Upper lobe of left lung (tissue), 6 donors: ENCODE measurements around the gene POLQ. TPM values are rescaled to one million over a fixed set of nuclear protein-coding genes. Genes with fewer than 3 reads are reported as not detected.
"Not testable (repeated sequence)": the region's sequence is repeated elsewhere in the genome, so short reads cannot be mapped to it uniquely, and the experiment has no call there.

ENCODE experiments used
- ATAC-seq, 2 donors: fragments of 200-7000 bp; cut with Tn5 transposase; one replicate each; pipeline ENCODE4 v1.9.1; 2022; ENCODE audit warnings: mild to moderate bottlenecking in 2 of 2, moderate library complexity in 2 of 2; ENCODE audit not compliant: low FRiP score in 2 of 2
- DNase-seq, 2 donors: peaks; one replicate each; pipeline ENCODE4 v3.0.0-alpha.2; 2019 to 2020
- H3K27ac ChIP-seq, 4 donors: fragments of 200-600 bp; sonication (generic); one replicate each; pipeline ENCODE4 v1.5.1; 2016 to 2019
- H3K27me3 ChIP-seq, 4 donors: fragments of 200-600 bp; sonication (generic); one replicate each; pipeline ENCODE4 v1.5.1; 2017 to 2019
- H3K36me3 ChIP-seq, 4 donors: fragments of 200-600 bp; sonication (generic); one replicate each; pipeline ENCODE4 v1.5.1; 2016 to 2019
- H3K4me1 ChIP-seq, 4 donors: fragments of 200-600 bp; sonication (generic); one replicate each; pipeline ENCODE4 v1.5.1; 2018 to 2019
- H3K4me3 ChIP-seq, 4 donors: fragments of 200-600 bp; sonication (generic); one replicate each; pipeline ENCODE4 v1.5.1; 2017 to 2019; ENCODE audit warnings: mild to moderate bottlenecking in 2 of 4, moderate library complexity in 1 of 4
- H3K9me3 ChIP-seq, 4 donors: fragments of 200-600 bp; sonication (generic); one replicate each; pipeline ENCODE4 v1.5.1; 2018 to 2019
- CTCF ChIP-seq, 6 experiments: fragments of 450-650 bp in 4 of 6; fragments of 200-600 bp in 2 of 6; sonication (generic) in 2 of 6; IDR thresholded peaks; one replicate each; pipeline ENCODE4 v1.5.1; 2016 to 2019; ENCODE audit warnings: antibody characterized with exemption in 6 of 6
- EP300 ChIP-seq, 4 donors: sonication (generic); formaldehyde crosslinking; IDR thresholded peaks; one replicate each; pipeline ENCODE4 v1.5.1; 2017; ENCODE audit warnings: antibody characterized with exemption in 4 of 4, control low read depth in 2 of 4
- POLR2A ChIP-seq, 4 donors: fragments of 450-650 bp; IDR thresholded peaks; one replicate each; pipeline ENCODE4 v1.5.1; 2016 to 2017; ENCODE audit warnings: antibody characterized with exemption in 4 of 4, mild to moderate bottlenecking in 2 of 4
- POLR2AphosphoS5 ChIP-seq, 2 donors: sonication (generic); formaldehyde crosslinking; IDR thresholded peaks; one replicate each; pipeline ENCODE4 v1.5.1; 2017; ENCODE audit warnings: antibody characterized with exemption in 2 of 2
- WGBS, 2 donors: methylation state at CpG; one replicate each; pipeline ENCODE4 v1.1.5; 2017 to 2018; 5-methylcytosine and 5-hydroxymethylcytosine counted together
- total RNA-seq, 6 donors: library from RNA; depleted of rRNA in 4 of 6; stranded (reverse); fragments of >200 nt in 4 of 6; gene quantifications; one replicate each; pipeline versions ENCODE4 v1.1.0 to v1.2.1, GENCODE V29; 2016 to 2021
- donor health status: DM: no; HTN: no; CAD: no; lungs with moderate emphysema.
- donor health status: DM: no; HTN: yes; CAD: no; lungs with severe emphysema.

POLQ gene
- total RNA-seq, 6 donors from 2014 or later = under 0.01 to 1.2 (median 0.46) TPM

- ATAC-seq (no peak), DNase-seq (no peak)
- H3K4me3 ChIP-seq = no peak overlapping the region
- no peaks in the 10 kb centered on the region for H3K4me1 ChIP-seq
- WGBS, 2 donors = 78 to 86% methylated on average over 2 of the region's 2 CpGs
- H3K9me3 ChIP-seq = no peaks in the 10 kb centered on the region
- H3K27ac ChIP-seq = no peak overlapping the region
- H3K36me3 ChIP-seq = no peaks in the 10 kb centered on the region
- TF ChIP-seq CTCF (IDR thresholded peaks at IDR 0.05) (no peak), EP300 (IDR thresholded peaks at IDR 0.05) (no peak), POLR2A (IDR thresholded peaks at IDR 0.05) (no peak), POLR2AphosphoS5 (IDR thresholded peaks at IDR 0.05) (no peak)
- no peaks in the 10 kb centered on the region for H3K27me3 ChIP-seq
These were observed 130.9 kb downstream of the POLQ start for GRCh38 chr3:121414924-121415323.

- H3K9me3 ChIP-seq = no peaks in the 10 kb centered on the region
- 83 to 96% methylated on average over 1 of the region's 1 CpG for WGBS, 2 donors
- H3K4me1 ChIP-seq = no peaks in the 10 kb centered on the region
- no peaks in the 10 kb centered on the region for H3K27me3 ChIP-seq
- no peak overlapping the region for H3K4me3 ChIP-seq
- no peaks in the 10 kb centered on the region for H3K36me3 ChIP-seq
- TF ChIP-seq EP300 (IDR thresholded peaks at IDR 0.05) (no peak), POLR2A (IDR thresholded peaks at IDR 0.05) (no peak), CTCF (IDR thresholded peaks at IDR 0.05) (no peak), POLR2AphosphoS5 (IDR thresholded peaks at IDR 0.05) (no peak)
- no peak for ATAC-seq
- H3K27ac ChIP-seq = no peak overlapping the region
- no peak for DNase-seq
These were observed 134.3 kb downstream of the POLQ start for GRCh38 chr3:121411523-121411922.

- Histone ChIP-seq H3K4me1 (no peaks in the 10 kb centered on the region), H3K36me3 (no peaks in the 10 kb centered on the region), H3K27ac (no peak overlapping the region), H3K9me3 (no peaks in the 10 kb centered on the region), H3K4me3 (no peak overlapping the region), H3K27me3 (no peaks in the 10 kb centered on the region)
- DNase-seq (no peak), ATAC-seq (no peak)
- TF ChIP-seq EP300 (IDR thresholded peaks at IDR 0.05) (no peak), POLR2AphosphoS5 (IDR thresholded peaks at IDR 0.05) (no peak)
- WGBS, 2 donors = 72 to 78% methylated on average over 1 of the region's 1 CpG
These were observed 140.2 kb downstream of the POLQ start for GRCh38 chr3:121405631-121406030.

GRCh38 chr3:121399820-121400219 is 146.0 kb downstream of the POLQ start:
- ATAC-seq (no peak), DNase-seq (no peak)
- no peaks in the 10 kb centered on the region for H3K4me1 ChIP-seq
- no peaks in the 10 kb centered on the region for H3K27me3 ChIP-seq
- H3K36me3 ChIP-seq = no peaks in the 10 kb centered on the region
- H3K4me3 ChIP-seq = no peak overlapping the region
- TF ChIP-seq EP300 (IDR thresholded peaks at IDR 0.05) = no peak
- TF ChIP-seq POLR2A (IDR thresholded peaks at IDR 0.05) = no peak
- no peak for TF ChIP-seq POLR2AphosphoS5 (IDR thresholded peaks at IDR 0.05)
- no peak for TF ChIP-seq CTCF (IDR thresholded peaks at IDR 0.05)
- no peaks in the 10 kb centered on the region for H3K9me3 ChIP-seq
- no peak overlapping the region for H3K27ac ChIP-seq

- not testable (repeated sequence) for H3K27ac ChIP-seq, ATAC-seq, H3K4me1 ChIP-seq, H3K36me3 ChIP-seq, H3K4me3 ChIP-seq, H3K9me3 ChIP-seq, DNase-seq, H3K27me3 ChIP-seq
- 86 to 90% methylated on average over 6 to 8 of the region's 8 CpGs for WGBS, 2 donors
These were observed 147.7 kb downstream of the POLQ start for GRCh38 chr3:121398051-121398450.

- ATAC-seq, H3K9me3 ChIP-seq: not testable (repeated sequence)
- no CpG with 5 or more reads among the region's 1 CpG for WGBS, 2 donors
These were observed 149.8 kb downstream of the POLQ start for GRCh38 chr3:121395967-121396366.

GRCh38 chr3:121388308-121388707 is 157.5 kb downstream of the POLQ start:
- H3K9me3 ChIP-seq, H3K4me1 ChIP-seq, H3K36me3 ChIP-seq, H3K4me3 ChIP-seq, H3K27me3 ChIP-seq, H3K27ac ChIP-seq, DNase-seq, ATAC-seq: not testable (repeated sequence)
- 75 to 83% methylated on average over 3 of the region's 3 CpGs for WGBS, 2 donors

More at GRCh38 chr3:121395967-121396366, 149.8 kb downstream of the POLQ start:
- not testable (repeated sequence) for DNase-seq, H3K4me1 ChIP-seq, H3K4me3 ChIP-seq, H3K27me3 ChIP-seq, H3K36me3 ChIP-seq, H3K27ac ChIP-seq

Other genes with a start within 250 kb of the POLQ start
- gene ARGFX, start 22.0 kb upstream of the POLQ start, total RNA-seq = not detected
- gene FBXO40, start 47.4 kb upstream of the POLQ start, total RNA-seq = not detected
- gene HCLS1, start 114.9 kb upstream of the POLQ start, total RNA-seq = 100 to 1,000 TPM in 4 of 6 donors, 10 to 100 TPM in 2; 71.7 to 234 (median 110) TPM
- gene GOLGB1, start 203.8 kb upstream of the POLQ start, total RNA-seq = 100 to 1,000 TPM in 1 of 6 donors, 10 to 100 TPM in 5; 46.4 to 116 (median 51.8) TPM